ENCODE measurements around the gene WNK1.

Gene WNK1

GRCh38 chr12:727321-727720, 25.1 kb upstream of the WNK1 start:
- Histone ChIP-seq H3K14ac (ENCODE audit: low read length) (no peak overlapping the region), H4K91ac (ENCODE audit: low read depth, low read length, poor library complexity) (no peak overlapping the region), H2BK5ac (ENCODE audit: low read length) (no peak overlapping the region), H3K18ac (ENCODE audit: low read length) (no peak overlapping the region), H3K36me3 (replicated peaks in 1 of 2; ENCODE audit: control insufficient read depth in 2 of 2, insufficient read depth in 2 of 2, low read length in 2 of 2) (no peaks in the 10 kb centered on the region), H2BK15ac (ENCODE audit: low read length) (no peak overlapping the region), H2AK5ac (ENCODE audit: low read depth, low read length) (no peak overlapping the region), H3K9ac (ENCODE audit: low read depth, low read length, poor library complexity) (no peak overlapping the region), H3K27me3 (ENCODE audit: control insufficient read depth in 3 of 3, insufficient read depth in 3 of 3, low read depth in 1 of 3, low read length in 3 of 3) (peaks cover 0 to 6% (median 0%) of the 10 kb centered on the region in 3 experiments), H3K23ac (ENCODE audit: low read depth, low read length, poor library complexity) (no peak overlapping the region), H2BK120ac (ENCODE audit: low read depth, low read length) (no peak overlapping the region), H3K4me3 (ENCODE audit: low read length in 2 of 2) (no peak overlapping the region), H3K79me1 (ENCODE audit: low read depth, low read length) (no peaks in the 10 kb centered on the region), H3K27ac (replicated peaks; ENCODE audit: low read length) (no peak overlapping the region), H2AFZ (ENCODE audit: low read length) (no peak overlapping the region), H3K9me3 (replicated peaks in 1 of 2; ENCODE audit: control insufficient read depth in 2 of 2, insufficient read depth in 1 of 2, low read depth in 1 of 2, low read length in 2 of 2) (no peaks in the 10 kb centered on the region), H3K4ac (ENCODE audit: low read length) (no peak overlapping the region), H4K8ac (ENCODE audit: low read depth, low read length) (no peak overlapping the region), H3K4me2 (ENCODE audit: insufficient read depth, low read length, poor library complexity, severe bottlenecking) (no peak overlapping the region), H3K4me1 (ENCODE audit: control insufficient read depth in 2 of 2, insufficient read depth in 1 of 2, low read depth in 1 of 2, low read length in 2 of 2) (peaks cover 2 to 5% of the 10 kb centered on the region in 2 donors), H2BK12ac (ENCODE audit: low read length) (no peak overlapping the region)
- no peak for DNase-seq (ENCODE audit: low spot score)
- WGBS, 2 donors (ENCODE audit: extremely low coverage in 2 of 2, insufficient read length in 2 of 2, insufficient replicate concordance in 1 of 2): no CpG with 5 or more reads among the region's 6 CpGs

- Histone ChIP-seq H4K91ac (ENCODE audit: low read depth, low read length, poor library complexity) (no peak overlapping the region), H4K8ac (ENCODE audit: low read depth, low read length) (no peak overlapping the region), H2BK15ac (ENCODE audit: low read length) (no peak overlapping the region), H3K4me2 (ENCODE audit: insufficient read depth, low read length, poor library complexity, severe bottlenecking) (no peak overlapping the region), H2AK5ac (ENCODE audit: low read depth, low read length) (no peak overlapping the region), H3K27ac (replicated peaks; ENCODE audit: low read length) (no peak overlapping the region), H3K36me3 (replicated peaks in 1 of 2; ENCODE audit: control insufficient read depth in 2 of 2, insufficient read depth in 2 of 2, low read length in 2 of 2) (no peaks in the 10 kb centered on the region), H3K18ac (ENCODE audit: low read length) (no peak overlapping the region), H2BK5ac (ENCODE audit: low read length) (no peak overlapping the region), H3K79me1 (ENCODE audit: low read depth, low read length) (no peaks in the 10 kb centered on the region), H2BK12ac (ENCODE audit: low read length) (no peak overlapping the region), H3K4ac (ENCODE audit: low read length) (no peak overlapping the region), H2BK120ac (ENCODE audit: low read depth, low read length) (no peak overlapping the region), H3K23ac (ENCODE audit: low read depth, low read length, poor library complexity) (no peak overlapping the region), H3K27me3 (ENCODE audit: control insufficient read depth in 3 of 3, insufficient read depth in 3 of 3, low read depth in 1 of 3, low read length in 3 of 3) (peaks cover 0 to 6% (median 0%) of the 10 kb centered on the region in 3 experiments), H3K14ac (ENCODE audit: low read length) (no peak overlapping the region), H3K9me3 (replicated peaks in 1 of 2; ENCODE audit: control insufficient read depth in 2 of 2, insufficient read depth in 1 of 2, low read depth in 1 of 2, low read length in 2 of 2) (no peaks in the 10 kb centered on the region), H3K4me3 (ENCODE audit: low read length in 2 of 2) (no peak overlapping the region), H3K4me1 (ENCODE audit: control insufficient read depth in 2 of 2, insufficient read depth in 1 of 2, low read depth in 1 of 2, low read length in 2 of 2) (peaks cover 0 to 5% of the 10 kb centered on the region in 2 donors), H3K9ac (ENCODE audit: low read depth, low read length, poor library complexity) (no peak overlapping the region), H2AFZ (ENCODE audit: low read length) (no peak overlapping the region)
- no peak for DNase-seq (ENCODE audit: low spot score)
- no CpG with 5 or more reads among the region's 2 CpGs for whole genome bisulfite sequencing, 2 donors (ENCODE audit: extremely low coverage in 2 of 2, insufficient read length in 2 of 2, insufficient replicate concordance in 1 of 2)
These were observed 23.6 kb upstream of the WNK1 start for GRCh38 chr12:728781-729180.

GRCh38 chr12:729221-729620, 23.2 kb upstream of the WNK1 start:
- DNase-seq (ENCODE audit: low spot score): no peak
- no peak overlapping the region for H3K27ac ChIP-seq (replicated peaks; ENCODE audit: low read length)
- H4K8ac ChIP-seq (ENCODE audit: low read depth, low read length): no peak overlapping the region
- no peak overlapping the region for H2BK12ac ChIP-seq (ENCODE audit: low read length)
- H2BK5ac ChIP-seq (ENCODE audit: low read length): no peak overlapping the region
- no peaks in the 10 kb centered on the region for H3K9me3 ChIP-seq (replicated peaks in 1 of 2; ENCODE audit: control insufficient read depth in 2 of 2, insufficient read depth in 1 of 2, low read depth in 1 of 2, low read length in 2 of 2)
- H3K18ac ChIP-seq (ENCODE audit: low read length): no peak overlapping the region
- peaks cover 0 to 6% (median 0%) of the 10 kb centered on the region in 3 experiments for H3K27me3 ChIP-seq (ENCODE audit: control insufficient read depth in 3 of 3, insufficient read depth in 3 of 3, low read depth in 1 of 3, low read length in 3 of 3)
- H3K4me3 ChIP-seq (ENCODE audit: low read length in 2 of 2): no peak overlapping the region
- H2AK5ac ChIP-seq (ENCODE audit: low read depth, low read length): no peak overlapping the region
- no peak overlapping the region for H3K14ac ChIP-seq (ENCODE audit: low read length)
- no peak overlapping the region for H3K4me2 ChIP-seq (ENCODE audit: insufficient read depth, low read length, poor library complexity, severe bottlenecking)
- no peak overlapping the region for H4K91ac ChIP-seq (ENCODE audit: low read depth, low read length, poor library complexity)
- no peak overlapping the region for H3K9ac ChIP-seq (ENCODE audit: low read depth, low read length, poor library complexity)
- H3K36me3 ChIP-seq (replicated peaks in 1 of 2; ENCODE audit: control insufficient read depth in 2 of 2, insufficient read depth in 2 of 2, low read length in 2 of 2): no peaks in the 10 kb centered on the region
- H2BK120ac ChIP-seq (ENCODE audit: low read depth, low read length): no peak overlapping the region
- H2BK15ac ChIP-seq (ENCODE audit: low read length): no peak overlapping the region
- H3K23ac ChIP-seq (ENCODE audit: low read depth, low read length, poor library complexity): no peak overlapping the region
- no peaks in the 10 kb centered on the region for H3K79me1 ChIP-seq (ENCODE audit: low read depth, low read length)
- H3K4ac ChIP-seq (ENCODE audit: low read length): no peak overlapping the region
- H3K4me1 ChIP-seq (ENCODE audit: control insufficient read depth in 2 of 2, insufficient read depth in 1 of 2, low read depth in 1 of 2, low read length in 2 of 2): peaks cover 0 to 2% of the 10 kb centered on the region in 2 donors
- H2AFZ ChIP-seq (ENCODE audit: low read length): no peak overlapping the region

GRCh38 chr12:730550-730949, 21.8 kb upstream of the WNK1 start:
- peaks cover 0 to 3% (median 0%) of the 10 kb centered on the region in 3 experiments for H3K27me3 ChIP-seq (ENCODE audit: control insufficient read depth in 3 of 3, insufficient read depth in 3 of 3, low read depth in 1 of 3, low read length in 3 of 3)
- no peak overlapping the region for H3K4me2 ChIP-seq (ENCODE audit: insufficient read depth, low read length, poor library complexity, severe bottlenecking)
- no peak overlapping the region for H2BK15ac ChIP-seq (ENCODE audit: low read length)
- no peak overlapping the region for H2AK5ac ChIP-seq (ENCODE audit: low read depth, low read length)
- H3K4me3 ChIP-seq (ENCODE audit: low read length in 2 of 2): no peak overlapping the region
- no peaks in the 10 kb centered on the region for H3K4me1 ChIP-seq (ENCODE audit: control insufficient read depth in 2 of 2, insufficient read depth in 1 of 2, low read depth in 1 of 2, low read length in 2 of 2)
- H3K36me3 ChIP-seq (replicated peaks in 1 of 2; ENCODE audit: control insufficient read depth in 2 of 2, insufficient read depth in 2 of 2, low read length in 2 of 2): no peaks in the 10 kb centered on the region
- H3K4ac ChIP-seq (ENCODE audit: low read length): no peak overlapping the region
- no peak overlapping the region for H3K18ac ChIP-seq (ENCODE audit: low read length)
- no peaks in the 10 kb centered on the region for H3K9me3 ChIP-seq (replicated peaks in 1 of 2; ENCODE audit: control insufficient read depth in 2 of 2, insufficient read depth in 1 of 2, low read depth in 1 of 2, low read length in 2 of 2)
- no peaks in the 10 kb centered on the region for H3K79me1 ChIP-seq (ENCODE audit: low read depth, low read length)
- H3K14ac ChIP-seq (ENCODE audit: low read length): no peak overlapping the region
- no peak overlapping the region for H4K8ac ChIP-seq (ENCODE audit: low read depth, low read length)
- H2BK120ac ChIP-seq (ENCODE audit: low read depth, low read length): no peak overlapping the region
- no peak for DNase-seq (ENCODE audit: low spot score)
- H4K91ac ChIP-seq (ENCODE audit: low read depth, low read length, poor library complexity): no peak overlapping the region
- no peak overlapping the region for H3K9ac ChIP-seq (ENCODE audit: low read depth, low read length, poor library complexity)
- H3K27ac ChIP-seq (replicated peaks; ENCODE audit: low read length): no peak overlapping the region
- H2BK12ac ChIP-seq (ENCODE audit: low read length): no peak overlapping the region
- H3K23ac ChIP-seq (ENCODE audit: low read depth, low read length, poor library complexity): no peak overlapping the region
- WGBS, 2 donors (ENCODE audit: extremely low coverage in 2 of 2, insufficient read length in 2 of 2, insufficient replicate concordance in 1 of 2): no CpG with 5 or more reads among the region's 9 CpGs
- no peak overlapping the region for H2BK5ac ChIP-seq (ENCODE audit: low read length)
- no peak overlapping the region for H2AFZ ChIP-seq (ENCODE audit: low read length)
